SK-N-SH treated with all-trans-retinoic acid at 6 μM for 48 hours (cell line): Measurements from ENCODE around the gene TBC1D26.

Experiments used
- ATAC-seq: fragments of 200-7000 bp; cut with Tn5 transposase; 3 replicates; pipeline ENCODE4 v1.9.1; 2020; ENCODE audit warnings: mild to moderate bottlenecking, moderate library complexity
- ARNTL ChIP-seq: fragments of 450-650 bp; formaldehyde crosslinking; IDR thresholded peaks from 2 replicates; pipeline ENCODE4 v1.5.0; 2020; ENCODE audit warnings: low read depth, mild to moderate bottlenecking, moderate library complexity, borderline replicate concordance
- BACH2 ChIP-seq: fragments of 250-450 bp; sonication (Bioruptor Pico); IDR thresholded peaks from 2 replicates; pipeline ENCODE4 v1.9.0; 2021; ENCODE audit warnings: mild to moderate bottlenecking, borderline replicate concordance
- CREB5 ChIP-seq: fragments of 250-450 bp; sonication (Bioruptor Pico); IDR thresholded peaks from 2 replicates; pipeline ENCODE4 v1.5.1; 2020; ENCODE audit warnings: low read depth, mild to moderate bottlenecking, moderate library complexity
- CSRNP3 ChIP-seq: fragments of 250-450 bp; sonication (Bioruptor Pico); IDR thresholded peaks from 2 replicates; pipeline ENCODE4 v1.5.1; 2021; ENCODE audit warnings: mild to moderate bottlenecking, moderate library complexity
- ESRRG ChIP-seq: fragments of 250-450 bp; sonication (Bioruptor Pico); IDR thresholded peaks from 2 replicates; pipeline ENCODE4 v1.6.1; 2021; ENCODE audit warnings: mild to moderate bottlenecking
- GLIS3 ChIP-seq: fragments of 250-450 bp; sonication (Bioruptor Pico); IDR thresholded peaks from 2 replicates; pipeline ENCODE4 v1.5.0; 2020; ENCODE audit warnings: mild to moderate bottlenecking, moderate library complexity
- ISL1 ChIP-seq: fragments of 250-450 bp; sonication (Bioruptor Pico); IDR thresholded peaks from 2 replicates; pipeline ENCODE4 v2.1.2; 2022; ENCODE audit warnings: mild to moderate bottlenecking, moderate library complexity
- OSR1 ChIP-seq: fragments of 250-450 bp; sonication (Bioruptor Pico); IDR thresholded peaks from 2 replicates; pipeline ENCODE4 v1.8.0; 2022; ENCODE audit warnings: moderate library complexity, mild to moderate bottlenecking, inconsistent platforms
- PATZ1 ChIP-seq: fragments of 250-450 bp; sonication (Bioruptor Pico); IDR thresholded peaks from 2 replicates; pipeline ENCODE4 v1.8.0; 2020; ENCODE audit warnings: mild to moderate bottlenecking, moderate library complexity, borderline replicate concordance
- POU6F1 ChIP-seq: fragments of 250-450 bp; sonication (Bioruptor Pico); IDR thresholded peaks from 2 replicates; pipeline ENCODE4 v1.8.0; 2021; ENCODE audit warnings: low read depth, mild to moderate bottlenecking, moderate library complexity, borderline replicate concordance
- PPARA ChIP-seq: fragments of 250-450 bp; sonication (Bioruptor Pico); IDR thresholded peaks from 2 replicates; pipeline ENCODE4 v1.5.0; 2020; ENCODE audit warnings: mild to moderate bottlenecking, borderline replicate concordance
- RARB ChIP-seq: fragments of 250-450 bp; sonication (Bioruptor Pico); IDR thresholded peaks from 2 replicates; pipeline ENCODE4 v1.8.0; 2021; ENCODE audit warnings: mild to moderate bottlenecking, moderate library complexity
- SNAI2 ChIP-seq: fragments of 250-450 bp; sonication (Bioruptor Pico); IDR thresholded peaks from 2 replicates; pipeline ENCODE4 v1.5.0; 2020; ENCODE audit warnings: mild to moderate bottlenecking, moderate library complexity
- TCF4 ChIP-seq: fragments of 250-450 bp; sonication (Bioruptor Pico); IDR thresholded peaks from 2 replicates; pipeline ENCODE4 v1.8.0; 2021; ENCODE audit warnings: mild to moderate bottlenecking, moderate library complexity, borderline replicate concordance
- TOX ChIP-seq: fragments of 250-450 bp; sonication (Bioruptor Pico); IDR thresholded peaks from 2 replicates; pipeline ENCODE4 v1.8.0; 2021; ENCODE audit warnings: mild to moderate bottlenecking, moderate library complexity, borderline replicate concordance
- TSHZ2 ChIP-seq: fragments of 250-450 bp; sonication (Bioruptor Pico); IDR thresholded peaks from 2 replicates; pipeline ENCODE4 v1.5.0; 2020; ENCODE audit warnings: mild to moderate bottlenecking, moderate library complexity
- ZC3H10 ChIP-seq: fragments of 250-450 bp; sonication (Bioruptor Pico); IDR thresholded peaks from 2 replicates; pipeline ENCODE4 v1.5.1; 2021; ENCODE audit warnings: mild to moderate bottlenecking, moderate library complexity
- ZFP3 ChIP-seq: fragments of 250-450 bp; sonication (Bioruptor Pico); IDR thresholded peaks from 2 replicates; pipeline ENCODE4 v1.5.0; 2020; ENCODE audit warnings: mild to moderate bottlenecking, moderate library complexity
- ZNF565 ChIP-seq: fragments of 450-650 bp; formaldehyde crosslinking; conservative IDR thresholded peaks from 2 replicates; pipeline ENCODE4 v1.5.0; 2020; ENCODE audit warnings: low read depth, mild to moderate bottlenecking, moderate library complexity
- ZNF70 ChIP-seq: fragments of 450-650 bp; formaldehyde crosslinking; IDR thresholded peaks from 2 replicates; pipeline ENCODE4 v1.5.0; 2020; ENCODE audit warnings: mild to moderate bottlenecking, moderate library complexity
- ZNF8 ChIP-seq: fragments of 450-650 bp; formaldehyde crosslinking; IDR thresholded peaks from 2 replicates; pipeline ENCODE4 v1.5.0; 2020; ENCODE audit warnings: mild to moderate bottlenecking, moderate library complexity

TBC1D26 gene

GRCh38 chr17:15776871-15777270 is 44.8 kb downstream of the TBC1D26 start:
- ATAC-seq: no peak
- TF ChIP-seq ZC3H10 (CRISPR knock-in tag) (no peak), ZNF8 (CRISPR knock-in tag) (peak; percentile 93)

GRCh38 chr17:15777297-15777696 is 45.2 kb downstream of the TBC1D26 start:
- ATAC-seq: no peak
- TF ChIP-seq ESRRG (CRISPR knock-in tag) (no peak), ZFP3 (no peak), PPARA (CRISPR knock-in tag) (no peak), CSRNP3 (CRISPR knock-in tag) (no peak)

GRCh38 chr17:15777717-15778116 is 45.6 kb downstream of the TBC1D26 start:
- TF ChIP-seq ZNF565: no peak
- no peak for TF ChIP-seq OSR1 (CRISPR knock-in tag)
- no peak for TF ChIP-seq ZNF70 (CRISPR knock-in tag)
- no peak for TF ChIP-seq ZC3H10 (CRISPR knock-in tag)
- TF ChIP-seq ARNTL (CRISPR knock-in tag): no peak
- no peak for TF ChIP-seq GLIS3 (CRISPR knock-in tag)
- TF ChIP-seq ESRRG (CRISPR knock-in tag): no peak
- no peak for TF ChIP-seq ISL1 (CRISPR knock-in tag)
- no peak for TF ChIP-seq SNAI2 (CRISPR knock-in tag)
- TF ChIP-seq CREB5: no peak
- no peak for TF ChIP-seq ZFP3
- TF ChIP-seq PPARA (CRISPR knock-in tag): no peak
- no peak for TF ChIP-seq POU6F1
- TF ChIP-seq RARB (CRISPR knock-in tag): no peak
- TF ChIP-seq BACH2 (CRISPR knock-in tag): no peak
- no peak for TF ChIP-seq TCF4 (CRISPR knock-in tag)
- no peak for TF ChIP-seq CSRNP3 (CRISPR knock-in tag)
- no peak for TF ChIP-seq PATZ1
- TF ChIP-seq TOX (CRISPR knock-in tag): no peak
- TF ChIP-seq, all 23 proteins: peak for 0
- ATAC-seq: no peak

- no peak for ATAC-seq
- no peak for TF ChIP-seq SNAI2 (CRISPR knock-in tag)
- TF ChIP-seq ARNTL (CRISPR knock-in tag): no peak
- no peak for TF ChIP-seq ZNF565
- no peak for TF ChIP-seq TSHZ2 (CRISPR knock-in tag)
- no peak for TF ChIP-seq ZNF70 (CRISPR knock-in tag)
- TF ChIP-seq OSR1 (CRISPR knock-in tag): no peak
- TF ChIP-seq POU6F1: no peak
- no peak for TF ChIP-seq ZNF8 (CRISPR knock-in tag)
Observed at GRCh38 chr17:15779119-15779518, 47.0 kb downstream of the TBC1D26 start.
